ENCODE results near the gene TSHR.

GRCh38 chr14:81033698-81034240 lies 78.3 kb downstream of the TSHR start:
- no peak for TF ChIP-seq ZSCAN30 (CRISPR knock-in tag; IDR thresholded peaks at IDR 0.05)
- TF ChIP-seq TCF7L2 (IDR thresholded peaks at IDR 0.05; ENCODE audit: low read depth, low read length) = no peak
- TF ChIP-seq ZBTB39 (CRISPR knock-in tag; IDR thresholded peaks at IDR 0.05) = no peak
- TF ChIP-seq POLR2A (IDR thresholded peaks at IDR 0.05; ENCODE audit: insufficient read depth in 1 of 2, low read depth in 2 of 2, low read length in 2 of 2) = no peak
- TF ChIP-seq, protein P1, sequence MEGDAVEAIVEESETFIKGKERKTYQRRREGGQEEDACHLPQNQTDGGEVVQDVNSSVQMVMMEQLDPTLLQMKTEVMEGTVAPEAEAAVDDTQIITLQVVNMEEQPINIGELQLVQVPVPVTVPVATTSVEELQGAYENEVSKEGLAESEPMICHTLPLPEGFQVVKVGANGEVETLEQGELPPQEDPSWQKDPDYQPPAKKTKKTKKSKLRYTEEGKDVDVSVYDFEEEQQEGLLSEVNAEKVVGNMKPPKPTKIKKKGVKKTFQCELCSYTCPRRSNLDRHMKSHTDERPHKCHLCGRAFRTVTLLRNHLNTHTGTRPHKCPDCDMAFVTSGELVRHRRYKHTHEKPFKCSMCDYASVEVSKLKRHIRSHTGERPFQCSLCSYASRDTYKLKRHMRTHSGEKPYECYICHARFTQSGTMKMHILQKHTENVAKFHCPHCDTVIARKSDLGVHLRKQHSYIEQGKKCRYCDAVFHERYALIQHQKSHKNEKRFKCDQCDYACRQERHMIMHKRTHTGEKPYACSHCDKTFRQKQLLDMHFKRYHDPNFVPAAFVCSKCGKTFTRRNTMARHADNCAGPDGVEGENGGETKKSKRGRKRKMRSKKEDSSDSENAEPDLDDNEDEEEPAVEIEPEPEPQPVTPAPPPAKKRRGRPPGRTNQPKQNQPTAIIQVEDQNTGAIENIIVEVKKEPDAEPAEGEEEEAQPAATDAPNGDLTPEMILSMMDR (CRISPR knock-in tag; IDR thresholded peaks at IDR 0.05) = no peak
- TF ChIP-seq TP53 (CRISPR knock-in tag; conservative IDR thresholded peaks at IDR 0.05) = no peak
- TF ChIP-seq GABPA (IDR thresholded peaks at IDR 0.05; ENCODE audit: low read depth, low read length) = no peak
- no peak for TF ChIP-seq GABPA (CRISPR knock-in tag; IDR thresholded peaks at IDR 0.05; ENCODE audit: low read depth)
- no peak for TF ChIP-seq KAT7 (CRISPR knock-in tag; IDR thresholded peaks at IDR 0.05; ENCODE audit: borderline replicate concordance)
- TF ChIP-seq ZBTB3 (CRISPR knock-in tag; IDR thresholded peaks at IDR 0.05; ENCODE audit: borderline replicate concordance, low read depth) = no peak
- no peak for TF ChIP-seq EZH2 (conservative IDR thresholded peaks at IDR 0.05; ENCODE audit: low read depth, low read length)
- no peak for TF ChIP-seq HIVEP1 (CRISPR knock-in tag; IDR thresholded peaks at IDR 0.05)

Data from HepG2 (cell line).